HG03066 (cell line): ENCODE data around the gene DCAF10.
"Not testable (repeated sequence)": the region's sequence is repeated elsewhere in the genome, so short reads cannot be mapped to it uniquely, and the experiment has no call there.

Experiments used
- ATAC-seq: cut with Tn5 transposase; IDR thresholded peaks from one replicate; pipeline ENCODE4 v1.9.1; 2021; ENCODE audit warnings: low read depth; ENCODE audit not compliant: unreplicated experiment

Gene DCAF10

GRCh38 chr9:37800631-37801286 lies at the start of gene DCAF10:
TSS of gene DCAF10 (plus strand) at chr9:37800797. CDS start at chr9:37800867, 70 bp downstream.
- peak; percentile 78 for ATAC-seq

- no peak for ATAC-seq
Measured at GRCh38 chr9:37751186-37751585, 49.4 kb upstream of the DCAF10 start.

GRCh38 chr9:37751704-37752103 lies 48.9 kb upstream of the DCAF10 start:
- not testable (repeated sequence) for ATAC-seq

- not testable (repeated sequence) for ATAC-seq
Measured at GRCh38 chr9:37752112-37752511, 48.5 kb upstream of the DCAF10 start.

- no peak for ATAC-seq
Measured at GRCh38 chr9:37752642-37753488, 47.7 kb upstream of the DCAF10 start.

- peak; percentile 87 for ATAC-seq
Measured at GRCh38 chr9:37753489-37754190, 47.0 kb upstream of the DCAF10 start, which contains the start of gene TRMT10B. TSS of gene TRMT10B (plus strand) at chr9:37753805. CDS start at chr9:37761932, 8,127 bp downstream.

GRCh38 chr9:37758747-37759146 lies 41.9 kb upstream of the DCAF10 start:
- no peak for ATAC-seq

- no peak for ATAC-seq
Measured at GRCh38 chr9:37760416-37761161, 40.0 kb upstream of the DCAF10 start.

GRCh38 chr9:37761511-37761910 lies 39.1 kb upstream of the DCAF10 start:
- no peak for ATAC-seq

GRCh38 chr9:37765263-37765662 lies 35.3 kb upstream of the DCAF10 start:
- not testable (repeated sequence) for ATAC-seq

- no peak for ATAC-seq
Measured at GRCh38 chr9:37769306-37769705, 31.3 kb upstream of the DCAF10 start.

- no peak for ATAC-seq
Measured at GRCh38 chr9:37769995-37770394, 30.6 kb upstream of the DCAF10 start.

- no peak for ATAC-seq
Measured at GRCh38 chr9:37775216-37775919, 25.2 kb upstream of the DCAF10 start.

- ATAC-seq = no peak
Measured at GRCh38 chr9:37776328-37776727, 24.3 kb upstream of the DCAF10 start.

GRCh38 chr9:37778534-37778933 lies 22.1 kb upstream of the DCAF10 start:
- ATAC-seq = no peak

GRCh38 chr9:37784291-37784615 lies 16.3 kb upstream of the DCAF10 start:
- no peak for ATAC-seq

GRCh38 chr9:37784616-37785483 lies 15.7 kb upstream of the DCAF10 start, which contains the start of gene EXOSC3:
TSS of gene EXOSC3 (minus strand) at chr9:37785064. CDS start at chr9:37785044, 20 bp downstream.
- ATAC-seq = peak; percentile 93

- no peak for ATAC-seq
Measured at GRCh38 chr9:37787059-37787458, 13.5 kb upstream of the DCAF10 start.

- ATAC-seq = no peak
Measured at GRCh38 chr9:37788332-37788731, 12.3 kb upstream of the DCAF10 start.
